ENCODE results near the gene MAT2A.
A peak's percentile ranks its signal among the peaks of the same experiment; 100 is the strongest.

Gene MAT2A

DNA sequence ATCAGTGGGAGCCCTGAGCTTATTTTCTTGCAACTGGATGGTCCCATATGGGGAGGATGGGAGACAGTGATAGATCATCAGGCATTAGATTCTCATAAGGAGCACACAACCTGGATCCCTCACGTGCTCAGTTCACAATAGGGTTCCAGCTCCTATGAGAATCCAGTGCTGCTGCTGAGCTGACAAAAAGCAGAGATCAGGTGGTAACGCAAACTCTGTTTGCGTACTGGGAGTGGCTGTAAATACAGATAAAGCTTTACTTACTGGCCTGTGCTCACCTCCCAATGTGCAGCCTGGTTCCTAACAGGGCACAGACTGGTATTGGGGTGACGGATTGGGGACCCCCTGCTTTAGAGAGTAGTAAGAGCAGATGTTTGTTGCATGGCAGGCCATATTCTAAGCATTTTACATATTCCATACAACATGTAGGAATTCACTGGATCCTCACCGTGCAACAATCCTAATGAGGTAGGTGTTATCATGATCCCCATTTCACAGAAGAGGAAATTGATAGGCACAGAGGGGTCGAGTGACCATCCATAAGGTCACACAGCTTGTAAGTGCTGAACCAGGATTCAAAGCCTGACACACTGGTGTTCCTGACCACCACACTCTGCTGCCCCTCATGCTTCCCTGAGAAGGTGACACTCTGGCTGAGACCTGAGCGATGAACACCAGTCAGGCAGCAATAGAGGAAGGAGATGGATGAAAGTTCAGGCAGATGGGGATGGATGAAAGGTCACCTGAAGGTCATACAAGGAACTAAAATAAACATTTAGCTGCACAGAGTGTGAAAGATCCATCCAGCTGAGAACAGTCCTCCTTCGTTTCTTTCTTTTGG, 15.7 kb upstream of the MAT2A start:
- no peak overlapping the region for H2AK5ac ChIP-seq (ENCODE audit: low read length, severe bottlenecking)
- H3K9me3 ChIP-seq (ENCODE audit: control insufficient read depth, low read length): no peaks in the 10 kb centered on the region
- H2BK5ac ChIP-seq (ENCODE audit: low read depth, low read length, poor library complexity, severe bottlenecking): no peak overlapping the region
- no peak overlapping the region for H3K4ac ChIP-seq (ENCODE audit: low read depth in 1 of 2, low read length in 2 of 2)
- no peak overlapping the region for H3K9ac ChIP-seq (ENCODE audit: low read length)
- no peak for DNase-seq
- no peak overlapping the region for H2BK15ac ChIP-seq (ENCODE audit: low read depth, poor library complexity, severe bottlenecking)
- no peak overlapping the region for H3K27ac ChIP-seq (ENCODE audit: low read length, poor library complexity, severe bottlenecking)
- no peak overlapping the region for H2AFZ ChIP-seq (ENCODE audit: low read depth, low read length)
- no peak overlapping the region for H2BK120ac ChIP-seq (ENCODE audit: low read depth, low read length)
- H3K4me3 ChIP-seq (ENCODE audit: insufficient read depth in 1 of 2, low read depth in 1 of 2, low read length in 2 of 2): no peak overlapping the region
- H3K4me1 ChIP-seq (ENCODE audit: control insufficient read depth, insufficient read depth, low read depth, low read length): no peaks in the 10 kb centered on the region
- H3K18ac ChIP-seq (ENCODE audit: low read depth in 1 of 2, low read length in 2 of 2): no peak overlapping the region
- H4K8ac ChIP-seq (ENCODE audit: low read length): no peak overlapping the region
- H4K91ac ChIP-seq (ENCODE audit: low read length): no peak overlapping the region
- H3K27me3 ChIP-seq (ENCODE audit: control insufficient read depth in 1 of 2, insufficient read depth in 1 of 2, low read length in 2 of 2): peaks cover 0 to 2% of the 10 kb centered on the region in 2 experiments
- no peaks in the 10 kb centered on the region for H3K79me1 ChIP-seq (replicated peaks; ENCODE audit: low read length, poor library complexity, severe bottlenecking)
- H2BK12ac ChIP-seq (ENCODE audit: low read length in 2 of 2): no peak overlapping the region
- no peaks in the 10 kb centered on the region for H3K36me3 ChIP-seq (ENCODE audit: control insufficient read depth in 1 of 2, insufficient read depth in 2 of 2, low read depth in 1 of 2, low read length in 2 of 2)
- no peak overlapping the region for H3K4me2 ChIP-seq (ENCODE audit: low read length, poor library complexity, severe bottlenecking)
- H3K14ac ChIP-seq (ENCODE audit: low read length in 2 of 2): no peak overlapping the region
- no peak overlapping the region for H3K23ac ChIP-seq (ENCODE audit: low read length in 2 of 2)
- 89% methylated on average over 7 of the region's 8 CpGs for WGBS

GRCh38 chr2:85523903-85524335, 15.0 kb upstream of the MAT2A start:
- no peak overlapping the region for H2AK5ac ChIP-seq (ENCODE audit: low read length, severe bottlenecking)
- WGBS: 72% methylated on average over 3 of the region's 5 CpGs
- no peaks in the 10 kb centered on the region for H3K79me1 ChIP-seq (replicated peaks; ENCODE audit: low read length, poor library complexity, severe bottlenecking)
- no peak overlapping the region for H4K91ac ChIP-seq (ENCODE audit: low read length)
- no peak overlapping the region for H3K27ac ChIP-seq (ENCODE audit: low read length, poor library complexity, severe bottlenecking)
- no peak for DNase-seq
- H2BK12ac ChIP-seq (ENCODE audit: low read length in 2 of 2): peak overlapping the region in 1 of 2 experiments; percentile 37
- no peak overlapping the region for H2BK15ac ChIP-seq (ENCODE audit: low read depth, poor library complexity, severe bottlenecking)
- H3K36me3 ChIP-seq (ENCODE audit: control insufficient read depth in 1 of 2, insufficient read depth in 2 of 2, low read depth in 1 of 2, low read length in 2 of 2): no peaks in the 10 kb centered on the region
- no peak overlapping the region for H3K18ac ChIP-seq (ENCODE audit: low read depth in 1 of 2, low read length in 2 of 2)
- H3K23ac ChIP-seq (ENCODE audit: low read length in 2 of 2): no peak overlapping the region
- H3K4me3 ChIP-seq (ENCODE audit: insufficient read depth in 1 of 2, low read depth in 1 of 2, low read length in 2 of 2): no peak overlapping the region
- no peak overlapping the region for H2AFZ ChIP-seq (ENCODE audit: low read depth, low read length)
- no peak overlapping the region for H2BK5ac ChIP-seq (ENCODE audit: low read depth, low read length, poor library complexity, severe bottlenecking)
- H2BK120ac ChIP-seq (ENCODE audit: low read depth, low read length): no peak overlapping the region
- no peak overlapping the region for H3K9ac ChIP-seq (ENCODE audit: low read length)
- no peak overlapping the region for H4K8ac ChIP-seq (ENCODE audit: low read length)
- no peak overlapping the region for H3K4ac ChIP-seq (ENCODE audit: low read depth in 1 of 2, low read length in 2 of 2)
- H3K4me1 ChIP-seq (ENCODE audit: control insufficient read depth, insufficient read depth, low read depth, low read length): no peaks in the 10 kb centered on the region
- H3K14ac ChIP-seq (ENCODE audit: low read length in 2 of 2): no peak overlapping the region
- H3K27me3 ChIP-seq (ENCODE audit: control insufficient read depth in 1 of 2, insufficient read depth in 1 of 2, low read length in 2 of 2): peaks cover 0 to 3% of the 10 kb centered on the region in 2 experiments
- no peaks in the 10 kb centered on the region for H3K9me3 ChIP-seq (ENCODE audit: control insufficient read depth, low read length)
- no peak overlapping the region for H3K4me2 ChIP-seq (ENCODE audit: low read length, poor library complexity, severe bottlenecking)

- WGBS: 18% methylated on average over 8 of the region's 8 CpGs
- Histone ChIP-seq H3K79me1 (replicated peaks; ENCODE audit: low read length, poor library complexity, severe bottlenecking) (no peaks in the 10 kb centered on the region), H3K4me1 (ENCODE audit: control insufficient read depth, insufficient read depth, low read depth, low read length) (no peaks in the 10 kb centered on the region), H3K9ac (ENCODE audit: low read length) (no peak overlapping the region), H3K36me3 (ENCODE audit: control insufficient read depth in 1 of 2, insufficient read depth in 2 of 2, low read depth in 1 of 2, low read length in 2 of 2) (no peaks in the 10 kb centered on the region), H2BK5ac (ENCODE audit: low read depth, low read length, poor library complexity, severe bottlenecking) (no peak overlapping the region), H4K8ac (ENCODE audit: low read length) (no peak overlapping the region), H3K4ac (ENCODE audit: low read depth in 1 of 2, low read length in 2 of 2) (no peak overlapping the region), H3K27ac (ENCODE audit: low read length, poor library complexity, severe bottlenecking) (no peak overlapping the region), H3K4me2 (ENCODE audit: low read length, poor library complexity, severe bottlenecking) (no peak overlapping the region), H3K4me3 (ENCODE audit: insufficient read depth in 1 of 2, low read depth in 1 of 2, low read length in 2 of 2) (no peak overlapping the region), H2AFZ (ENCODE audit: low read depth, low read length) (no peak overlapping the region), H2BK12ac (ENCODE audit: low read length in 2 of 2) (no peak overlapping the region), H3K18ac (ENCODE audit: low read depth in 1 of 2, low read length in 2 of 2) (peak overlapping the region in 1 of 2 experiments; percentile 16), H3K9me3 (ENCODE audit: control insufficient read depth, low read length) (no peaks in the 10 kb centered on the region), H2AK5ac (ENCODE audit: low read length, severe bottlenecking) (no peak overlapping the region), H2BK15ac (ENCODE audit: low read depth, poor library complexity, severe bottlenecking) (no peak overlapping the region), H4K91ac (ENCODE audit: low read length) (no peak overlapping the region), H3K27me3 (ENCODE audit: control insufficient read depth in 1 of 2, insufficient read depth in 1 of 2, low read length in 2 of 2) (peaks cover 0 to 3% of the 10 kb centered on the region in 2 experiments), H2BK120ac (ENCODE audit: low read depth, low read length) (no peak overlapping the region), H3K23ac (ENCODE audit: low read length in 2 of 2) (no peak overlapping the region), H3K14ac (ENCODE audit: low read length in 2 of 2) (no peak overlapping the region)
- peak; percentile 75 for DNase-seq
Measured at GRCh38 chr2:85524336-85524908, 14.5 kb upstream of the MAT2A start.

DNA sequence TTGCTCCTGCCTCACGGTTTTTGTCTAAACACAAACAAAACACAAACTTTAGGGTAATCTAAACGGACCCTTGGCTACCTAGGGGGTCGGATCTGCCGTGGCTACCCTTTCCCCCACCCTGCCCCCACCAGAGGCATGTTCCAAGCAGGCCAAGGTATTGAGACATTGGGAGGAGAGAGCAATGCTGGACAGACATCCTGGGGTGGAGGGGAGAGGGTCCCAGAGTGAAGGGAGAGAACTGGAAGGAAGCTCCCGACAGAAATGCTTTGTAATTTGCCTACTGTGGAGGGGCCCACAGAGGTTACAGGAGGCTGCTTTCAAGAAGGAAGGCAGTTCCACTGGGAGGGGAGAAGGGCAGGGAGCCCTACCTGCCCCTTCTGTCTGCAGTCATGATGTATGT, 13.9 kb upstream of the MAT2A start:
- H4K91ac ChIP-seq (ENCODE audit: low read length): no peak overlapping the region
- peaks cover 0 to 3% of the 10 kb centered on the region in 2 experiments for H3K27me3 ChIP-seq (ENCODE audit: control insufficient read depth in 1 of 2, insufficient read depth in 1 of 2, low read length in 2 of 2)
- H3K4me1 ChIP-seq (ENCODE audit: control insufficient read depth, insufficient read depth, low read depth, low read length): no peaks in the 10 kb centered on the region
- no peak overlapping the region for H3K4ac ChIP-seq (ENCODE audit: low read depth in 1 of 2, low read length in 2 of 2)
- H2AK5ac ChIP-seq (ENCODE audit: low read length, severe bottlenecking): no peak overlapping the region
- no peak overlapping the region for H3K18ac ChIP-seq (ENCODE audit: low read depth in 1 of 2, low read length in 2 of 2)
- no peak overlapping the region for H3K27ac ChIP-seq (ENCODE audit: low read length, poor library complexity, severe bottlenecking)
- H3K79me1 ChIP-seq (replicated peaks; ENCODE audit: low read length, poor library complexity, severe bottlenecking): no peaks in the 10 kb centered on the region
- H3K23ac ChIP-seq (ENCODE audit: low read length in 2 of 2): no peak overlapping the region
- H3K4me3 ChIP-seq (ENCODE audit: insufficient read depth in 1 of 2, low read depth in 1 of 2, low read length in 2 of 2): no peak overlapping the region
- H3K14ac ChIP-seq (ENCODE audit: low read length in 2 of 2): no peak overlapping the region
- no peak overlapping the region for H3K9ac ChIP-seq (ENCODE audit: low read length)
- H2BK12ac ChIP-seq (ENCODE audit: low read length in 2 of 2): peak overlapping the region in 1 of 2 experiments; percentile 0
- H3K4me2 ChIP-seq (ENCODE audit: low read length, poor library complexity, severe bottlenecking): no peak overlapping the region
- no peak overlapping the region for H2AFZ ChIP-seq (ENCODE audit: low read depth, low read length)
- no peaks in the 10 kb centered on the region for H3K36me3 ChIP-seq (ENCODE audit: control insufficient read depth in 1 of 2, insufficient read depth in 2 of 2, low read depth in 1 of 2, low read length in 2 of 2)
- H3K9me3 ChIP-seq (ENCODE audit: control insufficient read depth, low read length): no peaks in the 10 kb centered on the region
- 27% methylated on average over 3 of the region's 5 CpGs for WGBS
- H2BK15ac ChIP-seq (ENCODE audit: low read depth, poor library complexity, severe bottlenecking): no peak overlapping the region
- H4K8ac ChIP-seq (ENCODE audit: low read length): no peak overlapping the region
- no peak overlapping the region for H2BK5ac ChIP-seq (ENCODE audit: low read depth, low read length, poor library complexity, severe bottlenecking)
- H2BK120ac ChIP-seq (ENCODE audit: low read depth, low read length): no peak overlapping the region
- no peak for DNase-seq
